ENCODE data around the gene TAP1. TPM values are rescaled to one million over a fixed set of nuclear protein-coding genes. Genes with fewer than 3 reads are reported as not detected.
A peak's percentile ranks its signal among the peaks of the same experiment; 100 is the strongest.

TAP1 gene, protein sequence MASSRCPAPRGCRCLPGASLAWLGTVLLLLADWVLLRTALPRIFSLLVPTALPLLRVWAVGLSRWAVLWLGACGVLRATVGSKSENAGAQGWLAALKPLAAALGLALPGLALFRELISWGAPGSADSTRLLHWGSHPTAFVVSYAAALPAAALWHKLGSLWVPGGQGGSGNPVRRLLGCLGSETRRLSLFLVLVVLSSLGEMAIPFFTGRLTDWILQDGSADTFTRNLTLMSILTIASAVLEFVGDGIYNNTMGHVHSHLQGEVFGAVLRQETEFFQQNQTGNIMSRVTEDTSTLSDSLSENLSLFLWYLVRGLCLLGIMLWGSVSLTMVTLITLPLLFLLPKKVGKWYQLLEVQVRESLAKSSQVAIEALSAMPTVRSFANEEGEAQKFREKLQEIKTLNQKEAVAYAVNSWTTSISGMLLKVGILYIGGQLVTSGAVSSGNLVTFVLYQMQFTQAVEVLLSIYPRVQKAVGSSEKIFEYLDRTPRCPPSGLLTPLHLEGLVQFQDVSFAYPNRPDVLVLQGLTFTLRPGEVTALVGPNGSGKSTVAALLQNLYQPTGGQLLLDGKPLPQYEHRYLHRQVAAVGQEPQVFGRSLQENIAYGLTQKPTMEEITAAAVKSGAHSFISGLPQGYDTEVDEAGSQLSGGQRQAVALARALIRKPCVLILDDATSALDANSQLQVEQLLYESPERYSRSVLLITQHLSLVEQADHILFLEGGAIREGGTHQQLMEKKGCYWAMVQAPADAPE
- total RNA-seq (2022) (75.1 and 141 TPM in 2 replicates), Bru-seq, nascent RNA (percentile 80 among the genes with signal in this experiment), BruChase-seq, experiment 1, labeled RNA remaining after a 6-hour chase (percentile 94 among the genes with signal in this experiment), BruChase-seq, experiment 2, labeled RNA remaining after a 2-hour chase (percentile 81 among the genes with signal in this experiment)
- long read RNA-seq, transcript TAP1-201 (11 exons, 2,959 nt) = major isoform, 217 of 262 reads
- long read RNA-seq, partial matches to known transcripts = 20 of 262 reads
- long read RNA-seq, other reads (novel, unspliced or antisense) = 24 of 262 reads

DNA sequence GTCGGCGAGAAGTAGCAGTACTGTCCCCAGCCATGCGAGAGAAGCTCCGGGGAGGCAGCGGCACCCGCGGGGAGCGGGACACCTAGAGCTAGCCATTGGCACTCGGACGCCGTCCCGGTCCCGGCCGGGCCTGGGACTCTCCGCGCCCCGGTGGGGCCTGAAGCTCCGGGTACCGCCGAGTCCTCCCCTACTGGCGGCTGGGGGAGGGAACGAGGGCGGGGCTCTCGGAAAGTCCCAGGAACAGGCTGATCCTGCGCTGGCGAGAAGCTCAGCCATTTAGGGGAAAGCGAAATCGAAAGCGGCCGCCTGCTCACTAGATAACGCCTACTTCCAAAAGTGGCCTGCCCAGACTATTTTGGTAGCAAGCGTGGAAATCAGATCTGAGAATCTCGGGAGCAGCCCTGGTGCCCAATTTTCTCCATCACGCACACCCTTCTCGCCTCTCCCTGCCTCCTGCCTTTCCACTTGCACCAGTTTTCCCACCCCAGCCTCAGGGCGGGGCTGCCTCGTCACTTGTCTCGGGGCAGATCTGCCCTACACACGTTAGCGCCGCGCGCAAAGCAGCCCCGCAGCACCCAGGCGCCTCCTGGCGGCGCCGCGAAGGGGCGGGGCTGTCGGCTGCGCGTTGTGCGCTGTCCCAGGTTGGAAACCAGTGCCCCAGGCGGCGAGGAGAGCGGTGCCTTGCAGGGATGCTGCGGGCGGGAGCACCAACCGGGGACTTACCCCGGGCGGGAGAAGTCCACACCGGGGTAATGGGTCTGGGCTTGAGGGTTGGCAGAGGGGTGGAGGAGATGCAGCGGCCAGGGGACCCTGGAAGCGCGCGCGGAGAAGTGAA, at the start of gene TAP1, which contains the start of gene PSMB9:
Gene TAP1, minus strand, starts transcription at position 164 of the 835 bp plus-strand sequence. Its CDS starts 68 bp downstream, at position 96.
Gene PSMB9, plus strand, starts transcription at position 652 of the 835 bp plus-strand sequence. Its CDS starts 38 bp downstream, at position 690.
- CTCF ChIA-PET = interaction anchor here (0.5 to 4.1 kb wide), 15 partner anchors 9 to 762 kb away, joined by 3 to 131 read pairs (median 7); partner anchors contain the start of genes PSMB8 and TAP2
- intact Hi-C loops (cut with micrococcal nuclease; ENCODE audit: unreplicated experiment) = loop anchor here (2.0 kb wide), 1 partner anchor 15 kb away; the partner anchor contains the start of gene TAP2
- peak; percentile 99 for DNase-seq
- H3K27ac Mint-ChIP-seq (ENCODE audit: unreplicated experiment) = peak within 1 kb of the TSS; percentile 92
- H3K4me1 Mint-ChIP-seq (ENCODE audit: low read depth, unreplicated experiment) = peaks cover 30% of the 10 kb centered on the region
- H3K27me3 Mint-ChIP-seq (ENCODE audit: unreplicated experiment) = no peaks in the 10 kb centered on the region
- peak within 1 kb of the TSS; percentile 100 for H3K4me3 Mint-ChIP-seq (ENCODE audit: low read depth, unreplicated experiment)
- H3K36me3 Mint-ChIP-seq (ENCODE audit: insufficient read depth, unreplicated experiment) = peaks cover 32% of the 10 kb centered on the region
- BruUV-seq (replicated peaks) = no TSS peak
- no peaks in the 10 kb centered on the region for H3K9me3 Mint-ChIP-seq (ENCODE audit: low read depth, unreplicated experiment)
- TF ChIP-seq, protein P1, sequence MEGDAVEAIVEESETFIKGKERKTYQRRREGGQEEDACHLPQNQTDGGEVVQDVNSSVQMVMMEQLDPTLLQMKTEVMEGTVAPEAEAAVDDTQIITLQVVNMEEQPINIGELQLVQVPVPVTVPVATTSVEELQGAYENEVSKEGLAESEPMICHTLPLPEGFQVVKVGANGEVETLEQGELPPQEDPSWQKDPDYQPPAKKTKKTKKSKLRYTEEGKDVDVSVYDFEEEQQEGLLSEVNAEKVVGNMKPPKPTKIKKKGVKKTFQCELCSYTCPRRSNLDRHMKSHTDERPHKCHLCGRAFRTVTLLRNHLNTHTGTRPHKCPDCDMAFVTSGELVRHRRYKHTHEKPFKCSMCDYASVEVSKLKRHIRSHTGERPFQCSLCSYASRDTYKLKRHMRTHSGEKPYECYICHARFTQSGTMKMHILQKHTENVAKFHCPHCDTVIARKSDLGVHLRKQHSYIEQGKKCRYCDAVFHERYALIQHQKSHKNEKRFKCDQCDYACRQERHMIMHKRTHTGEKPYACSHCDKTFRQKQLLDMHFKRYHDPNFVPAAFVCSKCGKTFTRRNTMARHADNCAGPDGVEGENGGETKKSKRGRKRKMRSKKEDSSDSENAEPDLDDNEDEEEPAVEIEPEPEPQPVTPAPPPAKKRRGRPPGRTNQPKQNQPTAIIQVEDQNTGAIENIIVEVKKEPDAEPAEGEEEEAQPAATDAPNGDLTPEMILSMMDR (IDR thresholded peaks at IDR 0.05; ENCODE audit: unreplicated experiment) = peak; percentile 87

DNA sequence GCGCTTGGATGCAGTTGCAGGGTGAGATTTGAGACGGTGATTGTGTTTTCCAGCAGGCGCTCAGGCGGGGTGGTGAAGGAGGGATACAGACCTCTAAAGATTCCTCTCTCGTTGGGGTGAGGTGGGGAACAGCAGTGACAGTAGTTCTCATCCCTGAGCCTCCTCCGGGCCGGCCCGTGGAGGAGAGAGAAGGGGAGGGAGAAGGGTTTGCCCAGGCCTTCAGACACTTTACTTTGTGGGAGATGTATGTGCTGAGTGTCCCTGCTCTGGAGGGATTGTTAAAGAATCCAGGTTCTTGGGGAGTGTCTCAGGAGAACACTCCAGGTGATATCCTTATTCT, 41.5 kb upstream of the TAP1 start:
- peak overlapping the region; percentile 88 for H3K4me3 Mint-ChIP-seq (ENCODE audit: low read depth, unreplicated experiment)
- H3K9me3 Mint-ChIP-seq (ENCODE audit: low read depth, unreplicated experiment) = no peaks in the 10 kb centered on the region
- BruUV-seq (replicated peaks) = no TSS peak
- TF ChIP-seq, protein P1 (IDR thresholded peaks at IDR 0.05; ENCODE audit: unreplicated experiment) = no peak
- no peaks in the 10 kb centered on the region for H3K27me3 Mint-ChIP-seq (ENCODE audit: unreplicated experiment)
- DNase-seq = no peak
- peaks cover 38% of the 10 kb centered on the region for H3K4me1 Mint-ChIP-seq (ENCODE audit: low read depth, unreplicated experiment)
- peak overlapping the region; percentile 97 for H3K27ac Mint-ChIP-seq (ENCODE audit: unreplicated experiment)
- CTCF ChIA-PET = interaction anchor here (0.9 to 4.3 kb wide), 16 partner anchors 9 to 229 kb away, joined by 3 to 28 read pairs (median 5); partner anchors contain the start of genes HLA-DMA, HLA-DMB, HLA-DQB1 and PSMB9
- H3K36me3 Mint-ChIP-seq (ENCODE audit: insufficient read depth, unreplicated experiment) = peaks cover 39% of the 10 kb centered on the region
- intact Hi-C loops (cut with micrococcal nuclease; ENCODE audit: unreplicated experiment) = no loop called here

DNA sequence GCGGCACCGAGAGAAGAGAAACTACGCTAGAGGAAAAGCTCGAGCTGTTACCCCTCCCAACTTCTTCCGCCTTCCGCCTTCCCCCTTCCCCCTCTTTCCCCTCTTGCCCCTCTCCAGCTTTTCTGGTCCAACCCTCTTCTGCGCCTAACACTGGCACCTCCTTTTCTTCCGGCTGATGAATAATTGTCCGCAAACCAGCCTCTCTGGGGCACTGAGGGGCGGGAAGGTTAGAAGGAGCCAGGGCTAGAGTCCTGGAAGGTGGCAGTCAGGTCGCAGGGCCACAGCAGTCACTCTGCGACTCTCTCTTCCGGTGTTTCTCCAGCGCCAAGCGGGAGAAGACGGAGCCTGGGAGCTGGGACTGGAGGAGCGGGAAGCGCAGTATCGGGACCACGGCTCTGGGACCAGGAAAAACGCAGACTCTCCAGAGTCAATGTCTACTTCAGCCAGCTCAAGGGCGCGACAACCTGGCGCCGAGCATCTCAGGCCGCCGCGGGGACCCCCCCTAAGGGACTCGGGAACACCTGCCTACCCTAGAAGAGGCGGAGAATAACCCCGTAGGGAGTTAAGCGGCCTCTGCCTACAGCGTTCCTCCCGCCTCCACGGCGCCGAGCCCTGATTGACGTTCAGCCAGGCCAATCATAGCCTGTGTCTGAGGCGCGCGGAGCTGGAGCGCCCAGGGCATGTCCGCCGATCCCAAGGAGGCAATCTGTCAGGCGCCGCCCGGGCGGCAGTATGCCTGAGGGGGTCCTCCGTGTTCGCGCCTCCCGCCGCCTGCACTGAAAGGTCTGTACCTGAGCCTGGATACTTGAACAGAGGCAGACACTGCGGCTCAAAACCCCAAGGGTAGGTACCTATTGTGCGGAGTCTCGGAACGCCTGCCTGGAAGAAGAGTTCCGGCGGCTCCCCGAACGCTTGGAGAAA, 40.8 kb upstream of the TAP1 start:
- Mint-ChIP-seq H3K4me1 (ENCODE audit: low read depth, unreplicated experiment) (peaks cover 38% of the 10 kb centered on the region), H3K9me3 (ENCODE audit: low read depth, unreplicated experiment) (no peaks in the 10 kb centered on the region), H3K4me3 (ENCODE audit: low read depth, unreplicated experiment) (peak overlapping the region; percentile 88), H3K36me3 (ENCODE audit: insufficient read depth, unreplicated experiment) (peaks cover 35% of the 10 kb centered on the region), H3K27ac (ENCODE audit: unreplicated experiment) (peak overlapping the region; percentile 97), H3K27me3 (ENCODE audit: unreplicated experiment) (no peaks in the 10 kb centered on the region)
- CTCF ChIA-PET = interaction anchor here (0.9 to 4.3 kb wide), 18 partner anchors 8 to 228 kb away, joined by 3 to 28 read pairs (median 4); partner anchors contain the start of genes HLA-DMA, HLA-DMB, HLA-DQB1 and PSMB9
- intact Hi-C loops (cut with micrococcal nuclease; ENCODE audit: unreplicated experiment) = no loop called here
- TF ChIP-seq, protein P1 (IDR thresholded peaks at IDR 0.05; ENCODE audit: unreplicated experiment) = peak; percentile 37
- no TSS peak for BruUV-seq (replicated peaks)
- peak; percentile 99 for DNase-seq
